Fibroblast of skin of left biceps (primary cell): Measurements from ENCODE around the gene C11orf68.
"Not testable (repeated sequence)": the region's sequence is repeated elsewhere in the genome, so short reads cannot be mapped to it uniquely, and the experiment has no call there.

ENCODE experiments used
- DNase-seq, 2 experiments: peaks; one replicate each; pipeline ENCODE4 v3.0.0-alpha.2; 2013; ENCODE audit warnings: low read depth in 2 of 2

The C11orf68 gene

DNA sequence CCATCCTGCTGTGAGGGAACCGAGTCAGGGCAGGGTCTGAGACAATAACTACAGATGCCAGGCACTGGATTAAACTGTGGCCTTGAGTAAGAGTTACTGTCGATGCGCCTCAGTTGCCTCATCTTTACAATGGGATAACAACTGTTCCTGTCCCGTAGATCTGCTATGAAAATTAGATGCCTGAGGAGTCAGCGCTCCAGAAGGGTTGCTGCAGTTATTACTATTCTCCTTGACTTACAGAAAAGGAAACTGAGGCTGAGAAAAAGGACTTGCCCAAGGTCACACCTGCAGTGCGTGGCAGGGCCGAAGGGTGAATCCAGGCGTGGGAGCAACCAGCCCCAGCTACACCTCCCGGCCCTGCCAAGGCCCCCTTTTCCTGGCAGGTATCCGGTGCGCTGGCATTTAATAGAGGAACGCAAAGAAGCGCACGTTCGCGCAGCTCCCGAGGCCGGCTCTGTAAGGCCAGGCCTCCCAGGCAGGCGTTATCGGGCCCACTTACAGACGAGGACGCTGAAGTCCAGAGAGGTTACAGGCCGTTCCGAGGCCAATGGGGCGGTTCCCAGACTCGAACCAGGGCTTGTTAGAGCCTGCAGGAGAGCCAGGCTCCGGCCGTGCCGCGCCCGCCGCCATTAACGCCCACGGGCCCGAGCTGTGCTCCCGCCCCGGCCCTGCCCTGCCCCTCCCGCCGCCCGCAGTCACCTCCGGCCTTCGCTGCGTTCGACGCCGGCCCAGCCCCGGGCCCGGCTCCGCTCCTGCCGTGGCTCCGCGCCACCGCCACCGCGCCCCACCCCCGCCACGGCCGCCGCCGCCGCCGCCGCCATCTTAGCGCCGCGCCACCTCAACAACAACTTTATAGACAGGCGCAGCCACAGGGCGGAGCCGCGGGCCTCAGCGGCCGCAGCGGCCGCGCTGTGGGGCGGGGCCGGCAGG lies at the start of gene C11orf68:
C11orf68 (minus strand) TSS at position 852 of the 930 bp plus-strand sequence; CDS start at position 821, 31 bp downstream.
- no peak for DNase-seq

DNA sequence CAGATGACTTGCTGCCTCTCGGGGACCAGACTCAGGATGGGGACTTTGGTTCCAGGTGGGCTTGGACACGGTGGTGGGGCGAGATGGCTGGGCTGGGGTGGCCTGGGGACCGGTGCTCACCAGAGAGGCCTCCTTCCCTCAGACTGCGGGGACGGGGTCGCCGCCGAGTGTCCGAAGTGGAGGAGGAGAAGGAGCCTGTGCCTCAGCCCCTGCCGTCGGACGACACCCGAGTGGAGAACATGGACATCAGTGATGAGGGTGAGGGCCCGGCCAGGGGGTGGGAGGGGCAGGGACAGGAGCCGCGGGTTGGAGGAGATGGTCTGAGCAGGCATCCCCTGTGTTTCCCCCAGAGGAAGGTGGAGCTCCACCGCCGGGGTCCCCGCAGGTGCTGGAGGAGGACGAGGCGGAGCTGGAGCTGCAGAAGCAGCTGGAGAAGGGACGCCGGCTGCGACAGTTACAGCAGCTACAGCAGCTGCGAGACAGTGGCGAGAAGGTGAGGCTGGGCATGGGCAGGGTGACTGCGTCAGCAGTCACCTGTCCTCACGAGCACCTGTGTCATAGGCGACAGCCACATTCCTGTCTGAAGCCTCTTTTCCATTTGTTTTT lies 48.6 kb upstream of the C11orf68 start:
- DNase-seq: no peak

DNA sequence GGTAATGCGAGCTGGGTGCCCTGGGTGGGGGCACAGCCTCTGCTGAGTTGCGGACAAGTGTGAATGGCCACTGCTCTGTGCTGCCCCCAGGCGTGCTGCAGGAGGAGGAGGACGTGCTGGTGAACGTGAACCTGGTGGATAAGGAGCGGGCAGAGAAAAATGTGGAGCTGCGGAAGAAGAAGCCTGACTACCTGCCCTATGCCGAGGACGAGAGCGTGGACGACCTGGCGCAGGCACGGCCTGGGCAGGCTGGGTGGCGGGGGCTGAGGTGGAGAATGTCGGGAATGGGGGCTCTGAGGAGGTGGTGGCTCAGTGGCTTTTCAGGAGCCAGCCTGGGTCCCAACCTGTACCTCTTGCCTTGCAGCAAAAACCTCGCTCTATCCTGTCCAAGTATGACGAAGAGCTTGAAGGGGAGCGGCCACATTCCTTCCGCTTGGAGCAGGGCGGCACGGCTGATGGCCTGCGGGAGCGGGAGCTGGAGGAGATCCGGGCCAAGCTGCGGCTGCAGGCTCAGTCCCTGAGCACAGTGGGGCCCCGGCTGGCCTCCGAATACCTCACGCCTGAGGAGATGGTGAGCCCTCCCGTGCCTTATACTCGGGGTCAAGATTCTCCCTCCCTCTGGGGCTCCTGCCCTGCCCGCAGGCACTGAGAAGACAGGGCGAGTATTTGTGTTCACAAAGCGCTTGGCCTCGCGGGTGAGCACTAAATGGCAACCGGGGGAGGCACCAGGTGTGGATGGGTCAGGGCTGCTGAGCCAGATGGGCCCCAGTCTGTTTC lies 47.3 kb upstream of the C11orf68 start:
- DNase-seq: no peak

DNA sequence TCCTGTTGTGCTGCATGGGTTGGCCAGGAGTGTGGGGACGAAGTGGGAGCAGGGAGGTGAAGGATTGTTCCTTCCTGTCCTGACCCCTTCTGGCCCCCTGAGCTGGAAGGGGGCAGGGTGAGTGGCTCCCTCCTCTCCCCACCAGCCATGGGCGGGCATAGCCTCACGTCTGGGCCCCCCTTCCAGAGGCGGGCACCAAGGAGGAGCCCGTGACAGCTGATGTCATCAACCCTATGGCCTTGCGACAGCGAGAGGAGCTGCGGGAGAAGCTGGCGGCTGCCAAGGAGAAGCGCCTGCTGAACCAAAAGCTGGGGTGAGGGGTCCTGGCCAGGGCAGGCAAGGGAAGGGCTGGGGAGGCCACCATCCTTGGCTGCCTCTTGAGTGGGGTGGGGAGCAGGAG lies 46.0 kb upstream of the C11orf68 start:
- DNase-seq: no peak

DNA sequence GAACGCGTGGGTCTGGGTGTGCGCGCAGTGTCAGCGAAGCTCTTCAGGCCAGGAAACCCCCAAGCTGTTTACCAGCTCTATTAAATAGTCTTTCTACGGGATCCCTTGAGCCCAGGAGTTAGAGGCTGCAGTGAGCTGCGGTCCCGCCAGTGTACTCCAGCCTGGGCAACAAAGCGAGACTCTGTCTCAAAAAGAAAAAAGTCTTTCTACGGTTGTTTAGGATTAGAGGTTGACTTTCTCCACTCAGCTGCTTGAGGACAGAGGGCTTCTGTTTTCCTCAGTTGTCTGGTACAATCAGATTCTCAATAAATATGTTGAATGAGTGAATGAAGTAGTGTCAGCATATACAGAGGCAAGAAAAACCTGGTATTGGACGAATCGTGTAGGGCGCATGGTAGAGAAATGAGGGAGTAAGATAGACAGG lies 43.3 kb upstream of the C11orf68 start:
- DNase-seq: no peak

DNA sequence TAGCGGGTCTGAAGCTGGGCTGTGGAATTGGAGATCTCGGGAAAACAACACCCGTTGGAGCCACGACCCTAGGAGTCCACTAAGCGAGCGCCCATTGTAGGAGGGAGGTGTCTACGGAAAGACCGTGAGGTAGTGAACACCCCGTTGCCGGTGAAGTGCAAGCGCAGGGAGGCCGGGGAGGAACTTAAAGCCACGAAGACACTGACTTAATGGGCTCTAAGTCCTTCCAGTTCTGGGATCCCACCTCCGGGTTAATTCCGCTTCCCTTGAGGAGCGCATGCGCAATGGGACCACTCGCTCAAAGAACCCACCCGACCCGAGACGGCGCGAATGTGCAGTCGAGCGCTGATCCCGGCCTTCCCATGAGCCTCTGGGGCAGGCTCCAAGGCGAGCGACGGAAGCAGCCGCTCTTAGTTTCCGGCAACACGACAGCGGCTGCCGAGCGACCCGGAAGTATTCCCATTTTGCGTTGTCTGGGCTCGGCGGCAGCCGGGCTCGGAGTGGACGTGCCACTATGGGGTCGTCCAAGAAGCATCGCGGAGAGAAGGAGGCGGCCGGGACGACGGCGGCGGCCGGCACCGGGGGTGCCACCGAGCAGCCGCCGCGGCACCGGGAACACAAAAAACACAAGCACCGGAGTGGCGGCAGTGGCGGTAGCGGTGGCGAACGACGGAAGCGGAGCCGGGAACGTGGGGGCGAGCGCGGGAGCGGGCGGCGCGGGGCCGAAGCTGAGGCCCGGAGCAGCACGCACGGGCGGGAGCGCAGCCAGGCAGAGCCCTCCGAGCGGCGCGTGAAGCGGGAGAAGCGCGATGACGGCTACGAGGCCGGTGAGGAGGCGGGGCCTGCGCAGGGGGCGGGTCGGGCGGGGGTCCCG lies 42.6 kb upstream of the C11orf68 start, which contains the start of gene SART1:
SART1 (plus strand) TSS at position 468 of the 874 bp plus-strand sequence; CDS start at position 515, 47 bp downstream.
- peak; percentile 94 for DNase-seq

DNA sequence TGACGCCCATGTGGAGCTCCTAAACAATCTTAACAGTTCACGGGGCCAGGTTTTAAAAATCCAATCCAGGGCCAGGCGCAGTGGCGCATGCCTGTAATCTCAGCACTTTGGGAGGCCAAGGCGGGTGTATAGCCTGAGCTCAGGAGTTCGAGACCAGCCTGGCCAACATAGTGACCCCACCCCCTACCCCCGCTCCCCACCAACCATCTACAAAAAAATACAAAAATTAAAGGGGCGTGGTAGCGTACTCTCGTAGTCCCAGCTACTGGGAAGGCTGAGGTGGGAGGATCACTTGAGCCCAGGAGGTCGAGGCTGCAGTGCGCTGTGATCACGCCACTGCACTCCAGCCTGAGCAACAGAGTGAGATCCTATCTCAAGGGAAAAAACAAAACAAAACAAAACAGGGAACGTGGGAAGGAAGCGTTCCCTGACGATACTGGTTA lies 42.0 kb upstream of the C11orf68 start:
- no peak for DNase-seq

DNA sequence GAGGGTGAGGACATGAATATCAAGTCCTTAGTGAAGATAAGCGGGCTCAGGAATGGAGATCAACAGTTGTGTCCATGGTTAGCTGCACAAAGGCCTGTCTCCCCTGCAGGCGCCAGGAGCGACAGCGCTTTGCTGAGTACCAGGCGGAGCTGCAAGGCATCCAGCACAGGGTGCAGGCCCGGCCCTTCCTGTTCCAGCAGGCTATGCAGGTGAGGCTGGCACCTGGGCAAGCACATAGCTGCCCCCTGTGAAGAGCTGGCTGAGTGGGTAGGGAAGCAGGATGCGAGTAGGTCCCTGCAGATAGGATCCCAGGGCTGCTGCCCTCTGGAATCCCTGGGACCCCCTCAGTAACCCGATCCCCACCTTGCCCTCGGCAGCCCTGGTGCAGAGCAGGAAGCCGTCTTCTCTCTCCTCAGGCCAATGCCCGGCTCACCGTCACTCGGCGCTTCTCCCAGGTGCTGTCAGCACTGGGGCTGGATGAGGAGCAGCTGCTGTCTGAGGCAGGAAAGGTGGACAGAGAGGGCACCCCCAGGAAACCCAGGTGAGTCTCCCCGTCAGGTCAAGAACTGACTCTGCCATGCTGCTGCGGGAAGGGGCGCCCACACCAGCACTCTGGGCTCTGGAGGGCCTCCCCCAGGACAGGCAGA lies 40.0 kb upstream of the C11orf68 start:
- DNase-seq: no peak

DNA sequence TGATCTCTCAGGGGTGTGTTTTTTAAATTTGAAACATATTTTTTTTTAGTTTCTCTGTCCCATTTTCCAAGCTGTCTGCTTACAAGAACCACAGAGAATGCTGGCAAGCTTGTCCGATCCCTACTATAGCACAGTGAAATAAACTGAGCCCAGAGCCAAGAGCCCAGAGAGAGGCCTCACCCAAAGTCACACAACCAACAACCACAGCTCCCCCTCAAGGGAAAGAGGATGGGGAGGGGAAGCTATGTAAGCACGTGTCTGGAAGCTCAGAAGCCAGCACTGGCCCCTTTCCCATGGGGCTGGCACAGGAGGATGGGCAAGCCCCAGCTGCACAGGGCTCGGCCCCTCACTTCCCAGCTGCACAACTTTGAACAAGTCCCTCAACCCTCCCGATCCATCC lies 39.4 kb upstream of the C11orf68 start:
- no peak for DNase-seq

DNA sequence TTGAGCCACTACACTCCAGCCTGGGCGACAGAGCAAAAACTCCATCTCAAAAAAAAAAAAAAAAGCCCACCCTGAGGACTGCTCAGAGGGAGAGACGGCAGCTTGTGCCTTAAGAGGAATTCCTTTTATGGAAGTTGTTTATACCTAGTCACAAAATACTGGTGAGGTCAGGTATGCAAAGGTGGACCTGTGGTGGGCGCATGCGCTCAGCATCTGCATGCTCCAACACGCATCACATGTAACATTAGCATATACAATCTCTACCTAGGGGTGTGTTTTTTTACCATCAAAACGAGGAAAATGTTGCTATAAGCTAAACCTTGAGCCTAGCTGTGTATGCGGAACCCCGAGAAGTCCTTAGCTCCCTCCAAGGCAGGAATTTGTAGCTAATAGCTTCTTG lies 35.9 kb upstream of the C11orf68 start:
- DNase-seq: no peak

DNA sequence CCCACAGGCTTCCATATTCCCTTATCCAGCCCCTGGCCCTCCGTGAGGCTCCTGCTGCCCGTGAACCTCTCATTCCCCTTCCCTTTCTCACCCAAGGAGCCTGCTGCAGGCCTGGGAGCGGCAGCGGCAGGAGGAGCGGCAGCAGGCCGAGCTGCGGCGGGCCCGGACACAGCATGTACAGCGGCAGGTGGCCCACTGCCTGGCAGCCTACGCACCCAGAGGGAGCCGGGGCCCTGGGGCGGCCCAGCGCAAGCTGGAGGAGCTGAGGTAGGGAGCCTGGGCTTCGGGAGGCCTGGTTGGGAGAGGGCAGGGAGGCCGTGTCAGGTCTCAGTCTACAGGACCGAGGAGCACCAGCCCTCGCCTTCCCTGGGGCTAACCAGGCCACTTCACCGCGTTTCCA lies 34.6 kb upstream of the C11orf68 start:
- DNase-seq: no peak

DNA sequence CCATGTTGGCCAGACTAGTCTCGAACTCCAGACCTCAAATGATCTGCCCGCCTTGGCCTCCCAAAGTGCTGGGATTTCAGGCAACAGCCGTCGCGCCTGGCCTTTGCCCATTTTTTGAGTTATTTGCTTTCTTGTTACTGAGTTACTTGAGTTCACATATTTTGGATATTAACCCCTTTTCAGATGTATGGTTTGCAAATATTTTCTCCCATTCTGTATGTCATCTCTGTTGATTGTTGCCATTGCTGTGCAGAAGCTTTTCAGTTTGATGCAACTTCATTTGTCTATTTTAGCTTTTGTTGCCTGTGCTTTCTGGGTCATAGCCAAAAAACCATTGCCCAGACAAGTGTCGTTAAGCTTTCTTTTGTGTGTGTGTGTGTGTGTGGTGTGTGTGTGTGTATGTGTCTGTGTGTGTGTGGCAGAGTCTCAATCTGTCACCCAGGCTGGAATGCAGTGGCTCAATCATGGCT lies 33.2 kb upstream of the C11orf68 start:
- DNase-seq: no peak

DNA sequence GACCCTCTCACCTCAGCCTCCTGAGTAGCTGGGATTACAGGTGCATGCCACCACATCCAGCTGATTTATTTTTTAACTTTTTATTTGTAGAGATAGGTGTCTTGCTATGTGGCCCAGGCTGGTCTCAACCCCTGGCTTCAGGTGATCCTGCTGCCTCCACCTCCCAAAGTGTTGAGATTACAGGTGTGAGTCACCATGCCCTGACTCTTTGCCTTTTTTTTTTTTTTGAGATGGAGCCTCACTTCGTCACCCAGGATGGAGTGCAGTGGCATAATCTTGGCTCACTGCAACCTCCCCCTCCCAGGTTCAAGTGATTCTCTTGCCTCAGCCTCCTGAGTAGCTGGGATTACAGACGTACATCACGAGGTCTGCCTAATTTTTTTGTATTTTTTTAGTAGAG lies 32.8 kb upstream of the C11orf68 start:
- DNase-seq: not testable (repeated sequence)

DNA sequence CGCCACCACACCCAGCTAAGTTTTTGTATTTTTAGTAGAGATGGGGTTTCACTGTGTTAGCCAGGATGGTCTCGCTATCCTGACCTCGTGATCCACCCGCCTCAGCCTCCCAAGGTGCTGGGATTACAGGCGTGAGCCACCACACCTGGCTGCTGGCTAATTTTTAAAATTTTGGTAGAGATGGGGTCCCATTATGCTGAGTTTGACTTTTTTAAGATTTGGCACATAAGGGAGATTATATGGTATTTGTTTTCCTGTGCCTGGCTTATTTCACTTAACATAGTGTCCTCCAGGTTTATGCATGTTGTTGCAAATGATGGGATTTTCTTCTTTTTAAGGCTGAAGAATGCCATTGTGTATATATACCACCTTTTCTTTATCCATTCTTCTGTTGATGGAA lies 31.8 kb upstream of the C11orf68 start:
- not testable (repeated sequence) for DNase-seq

DNA sequence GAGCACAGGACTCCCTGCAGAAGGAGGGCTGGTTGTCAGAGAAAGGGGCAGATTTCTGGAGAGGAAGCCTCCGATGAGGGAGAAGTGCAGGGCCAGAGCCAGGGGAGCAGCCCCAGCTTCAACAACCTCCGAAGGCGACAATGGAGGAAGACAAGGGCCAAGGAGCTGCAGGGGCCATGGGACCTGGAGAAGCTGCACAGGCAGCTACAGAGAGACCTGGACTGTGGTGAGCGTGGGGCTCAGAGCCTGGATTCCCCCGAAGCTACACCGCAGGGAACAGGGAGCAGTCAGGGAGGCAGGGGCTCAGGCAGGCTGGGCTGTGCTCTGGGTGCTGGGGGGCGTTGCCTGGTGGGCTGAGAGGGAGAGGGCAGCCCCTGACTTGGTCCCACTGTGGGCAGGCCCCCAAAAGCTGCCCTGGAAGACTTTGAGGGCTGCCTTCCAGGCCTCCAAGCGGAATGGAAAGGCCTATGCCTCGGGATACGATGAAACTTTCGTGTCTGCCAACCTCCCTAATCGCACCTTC lies 28.8 kb upstream of the C11orf68 start:
- no peak for DNase-seq

DNA sequence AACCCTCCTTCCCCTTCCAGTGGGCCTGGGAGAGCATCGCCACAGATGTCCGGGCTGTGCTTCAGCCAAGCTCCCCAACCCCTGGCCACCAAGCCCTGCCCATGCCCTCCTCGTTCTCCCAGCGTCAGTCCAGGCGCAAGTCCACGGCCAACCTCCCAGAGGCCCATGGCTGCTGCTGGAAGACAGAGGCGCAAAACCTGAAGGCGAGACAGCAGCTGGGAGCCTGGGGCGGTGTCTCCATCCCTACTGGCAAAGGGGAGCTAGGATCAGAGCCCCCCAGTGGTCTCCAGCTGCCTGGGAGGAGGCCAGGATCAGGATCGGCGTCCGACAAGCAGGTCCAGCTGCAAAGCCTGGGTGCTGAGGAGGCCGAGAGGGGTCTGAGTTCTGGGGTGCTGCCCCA lies 28.3 kb upstream of the C11orf68 start:
- DNase-seq: no peak

DNA sequence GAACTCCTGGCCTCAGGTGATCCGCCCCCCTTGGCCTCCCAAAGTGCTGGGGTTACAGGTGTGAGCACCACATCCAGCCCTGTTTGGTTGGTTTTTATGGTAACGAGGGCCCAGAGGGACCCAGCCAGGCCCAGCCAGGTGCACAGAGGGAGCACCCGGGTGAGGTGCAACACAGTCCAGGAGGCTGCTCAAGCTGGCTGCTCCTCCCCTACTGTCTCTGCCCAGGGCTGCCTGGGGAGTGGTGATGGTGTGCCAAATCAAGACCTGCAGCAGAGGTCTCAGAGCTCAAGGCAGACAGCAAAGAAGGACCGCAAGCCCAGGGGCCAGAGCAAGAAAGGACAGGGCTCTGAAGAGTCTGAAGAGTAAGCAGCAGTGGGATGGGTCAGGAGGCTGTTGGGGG lies 27.8 kb upstream of the C11orf68 start:
- DNase-seq: no peak

DNA sequence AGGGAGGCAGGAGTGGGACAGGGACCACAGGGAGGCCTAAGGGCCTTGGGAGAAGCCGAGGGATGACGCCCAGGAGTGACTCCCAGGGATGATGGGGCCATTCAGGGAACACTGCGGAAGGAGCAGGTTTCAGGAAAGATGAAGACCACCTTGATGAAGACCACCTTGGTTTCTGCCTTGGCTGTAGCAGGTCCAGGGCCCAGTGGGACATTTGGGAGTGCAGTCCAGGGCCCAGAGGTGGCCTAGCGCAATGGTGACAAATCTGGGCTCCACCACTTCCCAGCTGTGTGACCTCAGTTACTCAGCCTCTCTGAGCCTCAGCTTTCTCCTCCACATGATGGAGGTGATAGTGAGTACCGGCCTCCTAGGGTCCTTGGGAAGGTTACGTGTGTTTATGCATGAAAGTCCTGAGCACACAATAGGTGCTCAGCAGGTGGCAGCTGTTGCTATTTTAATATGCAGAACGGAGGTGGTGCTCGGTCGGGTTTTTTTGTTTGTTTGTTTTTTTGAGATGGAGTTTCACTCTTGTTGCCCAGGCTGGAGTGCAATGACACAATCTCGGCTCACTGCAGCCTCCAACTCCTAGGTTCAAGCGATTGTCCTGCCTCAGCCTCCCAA lies 27.2 kb upstream of the C11orf68 start:
- DNase-seq: no peak

DNA sequence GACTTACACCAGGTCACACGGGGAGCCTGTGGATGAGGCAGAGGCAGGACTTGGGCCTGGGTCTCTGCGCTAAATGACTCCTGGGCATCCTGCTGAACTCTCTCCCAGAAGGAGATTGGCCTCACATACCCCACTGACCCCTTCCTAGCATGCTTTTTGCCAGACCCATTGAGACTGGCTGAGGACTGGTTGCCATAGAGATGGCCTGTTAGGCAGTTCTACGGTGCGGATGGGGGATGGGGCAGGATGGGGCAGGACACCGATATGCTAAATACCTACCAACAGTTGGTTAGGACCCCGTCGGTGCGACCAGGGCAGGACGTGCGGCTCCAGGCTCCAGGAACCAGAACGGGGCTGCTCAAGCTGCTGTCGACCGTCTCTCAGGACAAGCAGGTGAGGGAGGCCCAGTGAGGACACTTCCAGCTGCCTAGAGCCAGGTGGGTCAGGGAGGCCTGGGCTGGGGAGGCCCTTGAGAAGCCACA lies 26.6 kb upstream of the C11orf68 start, which contains the start of gene TSGA10IP:
TSGA10IP (plus strand) TSS at position 51 of the 482 bp plus-strand sequence; CDS start at position 247, 196 bp downstream.
- no peak for DNase-seq
